HG03103 (cell line): Measurements from ENCODE around the gene CNTNAP3B.
"Not testable (repeated sequence)": the region's sequence is repeated elsewhere in the genome, so short reads cannot be mapped to it uniquely, and the experiment has no call there.

Experiments used
- ATAC-seq: cut with Tn5 transposase; IDR thresholded peaks from one replicate; pipeline ENCODE4 v1.9.1; 2021; ENCODE audit warnings: low read depth; ENCODE audit not compliant: unreplicated experiment

Gene CNTNAP3B

GRCh38 chr9:42129073-42129729, at the start of gene CNTNAP3B:
Gene CNTNAP3B (minus strand): TSS chr9:42129426. CDS start chr9:42129094, 332 bp downstream.
- not testable (repeated sequence) for ATAC-seq

- ATAC-seq, result not testable (repeated sequence)
Observed at GRCh38 chr9:42160299-42160698, 31.1 kb upstream of the CNTNAP3B start.

- ATAC-seq, result not testable (repeated sequence)
Observed at GRCh38 chr9:42127056-42127841, 2.0 kb downstream of the CNTNAP3B start.

- ATAC-seq, result not testable (repeated sequence)
Observed at GRCh38 chr9:42121007-42121406, 8.2 kb downstream of the CNTNAP3B start.

GRCh38 chr9:42095929-42096328, 33.3 kb downstream of the CNTNAP3B start:
- not testable (repeated sequence) for ATAC-seq

GRCh38 chr9:42084559-42084952, 44.7 kb downstream of the CNTNAP3B start:
- not testable (repeated sequence) for ATAC-seq

- not testable (repeated sequence) for ATAC-seq
Observed at GRCh38 chr9:42083877-42084558, 45.2 kb downstream of the CNTNAP3B start.

- not testable (repeated sequence) for ATAC-seq
Observed at GRCh38 chr9:42080376-42080775, 48.9 kb downstream of the CNTNAP3B start.

GRCh38 chr9:42074868-42075267, 54.4 kb downstream of the CNTNAP3B start:
- not testable (repeated sequence) for ATAC-seq

- not testable (repeated sequence) for ATAC-seq
Observed at GRCh38 chr9:42071026-42071425, 58.2 kb downstream of the CNTNAP3B start.

GRCh38 chr9:42070035-42070799, 59.0 kb downstream of the CNTNAP3B start:
- ATAC-seq, result not testable (repeated sequence)

GRCh38 chr9:42053874-42054273, 75.4 kb downstream of the CNTNAP3B start:
- ATAC-seq, result not testable (repeated sequence)

- not testable (repeated sequence) for ATAC-seq
Observed at GRCh38 chr9:42050701-42051100, 78.5 kb downstream of the CNTNAP3B start.

- ATAC-seq, result not testable (repeated sequence)
Observed at GRCh38 chr9:42044422-42045010, 84.7 kb downstream of the CNTNAP3B start.

- ATAC-seq, result not testable (repeated sequence)
Observed at GRCh38 chr9:42033541-42033940, 95.7 kb downstream of the CNTNAP3B start.

- not testable (repeated sequence) for ATAC-seq
Observed at GRCh38 chr9:42020639-42021038, 108.6 kb downstream of the CNTNAP3B start.

GRCh38 chr9:42018220-42018922, 110.9 kb downstream of the CNTNAP3B start:
- not testable (repeated sequence) for ATAC-seq

GRCh38 chr9:42014317-42014716, 114.9 kb downstream of the CNTNAP3B start:
- ATAC-seq, result not testable (repeated sequence)

GRCh38 chr9:41991607-41992006, 137.6 kb downstream of the CNTNAP3B start:
- not testable (repeated sequence) for ATAC-seq
